K562 (cell line): Measurements from ENCODE around the gene VPS11. TPM values are rescaled to one million over a fixed set of nuclear protein-coding genes. Genes with fewer than 3 reads are reported as not detected.
A peak's percentile ranks its signal among the peaks of the same experiment; 100 is the strongest.

Experiments used
- ARID2 ChIP-seq: fragments of 450-650 bp; IDR thresholded peaks from 2 replicates; pipeline ENCODE4 v1.6.1; 2017; ENCODE audit warnings: antibody characterized with exemption, mild to moderate bottlenecking
- BHLHE40 ChIP-seq: IDR thresholded peaks from 2 replicates; pipeline ENCODE4 v1.6.1; 2011; ENCODE audit warnings: low read length, improper control_type of control experiment
- CBFA2T3 ChIP-seq: fragments of 450-650 bp; IDR thresholded peaks from 2 replicates; pipeline ENCODE4 v1.6.1; 2017
- EHMT2 ChIP-seq: fragments of 450-650 bp; IDR thresholded peaks from 2 replicates; pipeline ENCODE4 v1.6.1; 2018; ENCODE audit warnings: antibody characterized with exemption
- KLF10 ChIP-seq: fragments of 250-450 bp; sonication (Bioruptor Pico); IDR thresholded peaks from 2 replicates; pipeline ENCODE4 v1.6.1; 2021; ENCODE audit warnings: matching md5 sums
- PATZ1 ChIP-seq: fragments of 250-450 bp; sonication (Bioruptor Pico); IDR thresholded peaks from 2 replicates; pipeline ENCODE4 v1.5.0; 2020; ENCODE audit warnings: mild to moderate bottlenecking, borderline replicate concordance
- RCOR1 ChIP-seq, 2 experiments: IDR thresholded peaks; 2 replicates each; pipeline ENCODE4 v1.6.1; 2012; ENCODE audit warnings: low read depth in 2 of 2, low read length in 2 of 2, borderline replicate concordance in 1 of 2, improper control_type of control experiment in 1 of 2
- TAF9B ChIP-seq: fragments of 450-650 bp; IDR thresholded peaks from 2 replicates; pipeline ENCODE4 v1.6.1; 2018; ENCODE audit warnings: mild to moderate bottlenecking; ENCODE audit not compliant: partially characterized antibody
- THRB ChIP-seq: fragments of 450-650 bp; formaldehyde crosslinking; conservative IDR thresholded peaks from 2 replicates; pipeline ENCODE4 v1.4.0; 2022; ENCODE audit warnings: mild to moderate bottlenecking, missing genetic modification characterization
- TSC22D4 ChIP-seq: fragments of 450-650 bp; IDR thresholded peaks from 2 replicates; pipeline ENCODE4 v1.6.1; 2016; ENCODE audit warnings: missing genetic modification characterization, missing biosample characterization, control low read depth
- U2AF2 ChIP-seq: fragments of 200-400 bp; formaldehyde crosslinking; optimal IDR thresholded peaks from 2 replicates; pipeline ENCODE3; 2017; ENCODE audit warnings: low read depth, mild to moderate bottlenecking, low read length
- ZNF124 ChIP-seq: sonication (generic); formaldehyde crosslinking; IDR thresholded peaks from 2 replicates; pipeline ENCODE4 v1.8.1; 2022; ENCODE audit warnings: missing genetic modification reagents
- ZNF253 ChIP-seq: fragments of 250-450 bp; sonication (Bioruptor Pico); conservative IDR thresholded peaks from 2 replicates; pipeline ENCODE4 v1.6.1; 2021; ENCODE audit warnings: mild to moderate bottlenecking
- ZNF318 ChIP-seq, 2 experiments: fragments of 450-650 bp; IDR thresholded peaks; 2 replicates each; pipeline ENCODE4 v1.6.1; 2016; ENCODE audit warnings: mild to moderate bottlenecking in 2 of 2, borderline replicate concordance in 1 of 2, low read depth in 1 of 2, moderate library complexity in 1 of 2
- ZNF436 ChIP-seq: fragments of 250-450, 450-650 bp; sonication (Bioruptor Pico); formaldehyde crosslinking; IDR thresholded peaks from 2 replicates; pipeline ENCODE4 v1.7.0; 2020; ENCODE audit warnings: mild to moderate bottlenecking
- polyA plus RNA-seq, 8 experiments: library from polyadenylated mRNA; depleted of rRNA in 4 of 8; stranded (reverse) in 5 of 8; unstranded in 3 of 8; fragments of >200 nt; fragmentation: Nextera tagmentation in 2 of 8; fragmentation: Illumina TruSeq in 1 of 8; extraction: Ambion mirVana in 2 of 8; extraction: Trizol in 1 of 8; gene quantifications; 2 replicates each; pipeline versions ENCODE4 v1.2.1 to v1.2.3, GENCODE V29; 2011 to 2014; ENCODE audit warnings: inconsistent platforms in 1 of 8, missing spikeins in 1 of 8
- total RNA-seq, 7 experiments: library from RNA; depleted of rRNA in 6 of 7; stranded (reverse); fragments of >200 nt in 6 of 7; fragmentation: Illumina TruSeq in 2 of 7; extraction: Trizol in 2 of 7; gene quantifications; 2 replicates each; pipeline versions ENCODE4 v1.2.1 to v1.2.3, GENCODE V29; 2011 to 2021; ENCODE audit warnings: low replicate concordance in 1 of 7

The VPS11 gene
- total and polyA plus RNA-seq, 9 of the 15 experiments (the other 6 are each of a cell fraction or from before 2014, with no cell fraction given), result 14.1 to 35.5 (median 27.5) TPM

GRCh38 chr11:119106564-119107537 lies 39.2 kb downstream of the VPS11 start, which contains the start of gene C2CD2L (continued):
- no peak for TF ChIP-seq ZNF318 (IDR thresholded peaks at IDR 0.05; ENCODE audit: borderline replicate concordance in 1 of 2, low read depth in 1 of 2)
- TF ChIP-seq TAF9B, result no peak
- TF ChIP-seq TSC22D4 (tag), result no peak
- TF ChIP-seq PATZ1 (CRISPR knock-in tag), result no peak
- TF ChIP-seq BHLHE40, result no peak
- TF ChIP-seq CBFA2T3, result peak; percentile 31; the same call in 1 of the 2 replicates
- no peak for TF ChIP-seq U2AF2
- no peak for TF ChIP-seq ZNF124 (CRISPR knock-in tag)
- no peak for TF ChIP-seq EHMT2
- peak; percentile 15 to 61; a peak in 3 of 4 replicates for TF ChIP-seq RCOR1 (IDR thresholded peaks at IDR 0.05; ENCODE audit: borderline replicate concordance in 1 of 2, low read depth in 2 of 2, low read length in 2 of 2)
- no peak for TF ChIP-seq ZNF436
- no peak for TF ChIP-seq THRB (CRISPR knock-in tag)
- no peak for TF ChIP-seq ARID2
- no peak for TF ChIP-seq ZNF253 (CRISPR knock-in tag)
- TF ChIP-seq KLF10 (CRISPR knock-in tag), result no peak
